Measurements from ENCODE around the gene HGFAC.

The HGFAC gene

GRCh38 chr4:3397128-3397527 lies 44.6 kb upstream of the HGFAC start:
- no peaks in the 10 kb centered on the region for H3K27me3 ChIP-seq (ENCODE audit: low read depth, low read length)
- peaks cover 27% of the 10 kb centered on the region for H3K36me3 ChIP-seq (replicated peaks; ENCODE audit: low read depth, low read length)
- peaks cover 23% of the 10 kb centered on the region for H3K4me1 ChIP-seq (ENCODE audit: low read length)
- H3K27ac ChIP-seq (ENCODE audit: low read length) = no peak overlapping the region
- no peak for TF ChIP-seq EZH2phosphoT487 (IDR thresholded peaks at IDR 0.05; ENCODE audit: low read depth)
- TF ChIP-seq CTCF (IDR thresholded peaks at IDR 0.05; ENCODE audit: low read depth, low read length) = no peak
- no peak overlapping the region for H3K4me2 ChIP-seq (ENCODE audit: low read length)
- no peak overlapping the region for H3K4me3 ChIP-seq (ENCODE audit: low read length)
- 0 out of 2 replicates have a peak, but pooled peaks cover 6% of the 10 kb centered on the region for H4K20me1 ChIP-seq (ENCODE audit: insufficient read depth, low read length)
- no peaks in the 10 kb centered on the region for H3K9me3 ChIP-seq (ENCODE audit: insufficient read depth, low read length)
- H3K79me2 ChIP-seq (ENCODE audit: low read length) = peaks cover 54% of the 10 kb centered on the region
- no peak overlapping the region for H3K9ac ChIP-seq (ENCODE audit: low read length)
- no peak overlapping the region for H2AFZ ChIP-seq (ENCODE audit: low read depth, low read length)

GRCh38 chr4:3399277-3400194 lies 42.2 kb upstream of the HGFAC start:
- Histone ChIP-seq H3K4me3 (ENCODE audit: low read length) (no peak overlapping the region), H3K4me2 (ENCODE audit: low read length) (no peak overlapping the region), H3K79me2 (ENCODE audit: low read length) (peaks cover 39% of the 10 kb centered on the region), H3K27me3 (ENCODE audit: low read depth, low read length) (no peaks in the 10 kb centered on the region), H3K4me1 (ENCODE audit: low read length) (peaks cover 10% of the 10 kb centered on the region; the same call in 1 of the 2 replicates), H3K36me3 (replicated peaks; ENCODE audit: low read depth, low read length) (peaks cover 29% of the 10 kb centered on the region), H3K27ac (ENCODE audit: low read length) (no peak overlapping the region), H2AFZ (ENCODE audit: low read depth, low read length) (no peak overlapping the region), H3K9me3 (ENCODE audit: insufficient read depth, low read length) (no peaks in the 10 kb centered on the region), H3K9ac (ENCODE audit: low read length) (no peak overlapping the region), H4K20me1 (ENCODE audit: insufficient read depth, low read length) (peaks cover 6% of the 10 kb centered on the region; the same call in 1 of the 2 replicates)
- TF ChIP-seq EZH2phosphoT487 (IDR thresholded peaks at IDR 0.05; ENCODE audit: low read depth) (no peak), CTCF (IDR thresholded peaks at IDR 0.05; ENCODE audit: low read depth, low read length) (peak; percentile 22; the same call in 1 of the 2 replicates)

GRCh38 chr4:3401436-3402171 lies 40.2 kb upstream of the HGFAC start:
- Histone ChIP-seq H3K27ac (ENCODE audit: low read length) (no peak overlapping the region), H3K4me3 (ENCODE audit: low read length) (no peak overlapping the region), H3K79me2 (ENCODE audit: low read length) (peaks cover 30% of the 10 kb centered on the region), H3K4me2 (ENCODE audit: low read length) (no peak overlapping the region), H4K20me1 (ENCODE audit: insufficient read depth, low read length) (peaks cover 13% of the 10 kb centered on the region), H2AFZ (ENCODE audit: low read depth, low read length) (no peak overlapping the region), H3K4me1 (ENCODE audit: low read length) (peaks cover 10% of the 10 kb centered on the region; the same call in 1 of the 2 replicates), H3K36me3 (replicated peaks; ENCODE audit: low read depth, low read length) (peaks cover 16% of the 10 kb centered on the region), H3K27me3 (ENCODE audit: low read depth, low read length) (no peaks in the 10 kb centered on the region), H3K9ac (ENCODE audit: low read length) (no peak overlapping the region), H3K9me3 (ENCODE audit: insufficient read depth, low read length) (no peaks in the 10 kb centered on the region)
- TF ChIP-seq CTCF (IDR thresholded peaks at IDR 0.05; ENCODE audit: low read depth, low read length) (no peak), EZH2phosphoT487 (IDR thresholded peaks at IDR 0.05; ENCODE audit: low read depth) (no peak)
